ENCODE measurements around the gene C3orf85.

DNA sequence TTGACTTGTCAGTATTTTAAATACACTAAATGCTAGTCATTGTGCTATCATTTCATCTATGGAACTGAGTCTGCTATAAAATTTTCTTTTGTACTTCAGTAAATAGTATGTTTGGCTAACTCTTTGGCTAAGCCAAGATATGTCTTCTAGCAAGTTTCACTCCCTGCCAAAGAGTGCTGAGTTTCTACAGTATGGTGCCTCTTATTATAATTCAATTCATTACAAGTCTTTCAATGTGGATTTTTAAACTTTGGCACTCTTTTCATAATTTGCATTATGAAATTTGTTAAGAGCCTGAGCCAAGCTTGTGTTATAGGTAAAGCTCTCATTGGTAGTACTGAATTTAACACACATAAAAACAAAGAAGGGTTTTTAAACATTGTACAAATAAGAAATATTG, 43.0 kb upstream of the C3orf85 start:
- TF ChIP-seq, protein P1, sequence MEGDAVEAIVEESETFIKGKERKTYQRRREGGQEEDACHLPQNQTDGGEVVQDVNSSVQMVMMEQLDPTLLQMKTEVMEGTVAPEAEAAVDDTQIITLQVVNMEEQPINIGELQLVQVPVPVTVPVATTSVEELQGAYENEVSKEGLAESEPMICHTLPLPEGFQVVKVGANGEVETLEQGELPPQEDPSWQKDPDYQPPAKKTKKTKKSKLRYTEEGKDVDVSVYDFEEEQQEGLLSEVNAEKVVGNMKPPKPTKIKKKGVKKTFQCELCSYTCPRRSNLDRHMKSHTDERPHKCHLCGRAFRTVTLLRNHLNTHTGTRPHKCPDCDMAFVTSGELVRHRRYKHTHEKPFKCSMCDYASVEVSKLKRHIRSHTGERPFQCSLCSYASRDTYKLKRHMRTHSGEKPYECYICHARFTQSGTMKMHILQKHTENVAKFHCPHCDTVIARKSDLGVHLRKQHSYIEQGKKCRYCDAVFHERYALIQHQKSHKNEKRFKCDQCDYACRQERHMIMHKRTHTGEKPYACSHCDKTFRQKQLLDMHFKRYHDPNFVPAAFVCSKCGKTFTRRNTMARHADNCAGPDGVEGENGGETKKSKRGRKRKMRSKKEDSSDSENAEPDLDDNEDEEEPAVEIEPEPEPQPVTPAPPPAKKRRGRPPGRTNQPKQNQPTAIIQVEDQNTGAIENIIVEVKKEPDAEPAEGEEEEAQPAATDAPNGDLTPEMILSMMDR (IDR thresholded peaks at IDR 0.05; ENCODE audit: low read length), result no peak
- TF ChIP-seq EZH2 (IDR thresholded peaks at IDR 0.05; ENCODE audit: borderline replicate concordance, low read length), result no peak
